Measurements from ENCODE around the gene PIK3AP1. TPM values are rescaled to one million over a fixed set of nuclear protein-coding genes. Genes with fewer than 3 reads are reported as not detected.

Gene PIK3AP1
- total and polyA plus RNA-seq, 4 donors = 27.3 to 137 (median 50.9) TPM

DNA sequence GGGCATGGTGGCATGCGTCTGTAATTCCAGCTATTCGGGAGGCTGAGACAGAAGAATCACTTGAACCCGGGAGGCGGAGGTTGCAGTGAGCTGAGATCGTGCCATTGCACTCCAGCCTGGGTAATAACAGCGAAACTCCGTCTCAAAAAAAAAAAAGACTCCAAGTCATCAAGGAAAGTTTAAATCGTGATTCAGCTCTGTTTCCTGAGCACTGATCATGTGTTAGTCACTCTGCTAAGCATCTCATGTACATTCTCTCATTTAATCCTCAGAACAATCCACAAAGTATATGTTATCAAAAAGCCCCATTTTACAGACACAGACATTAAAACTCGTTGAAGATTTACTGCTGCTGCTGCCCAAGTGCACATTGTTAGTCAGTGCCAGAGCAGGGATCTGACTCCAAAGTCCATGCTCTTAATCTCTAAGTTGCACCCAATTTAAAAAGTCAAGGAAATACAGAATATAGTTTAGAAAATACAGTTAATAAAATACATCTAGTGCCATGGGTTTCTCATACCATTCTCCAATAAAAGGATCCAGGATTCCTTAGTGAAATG, 6.2 kb downstream of the PIK3AP1 start:
- 83% methylated on average over 9 of the region's 9 CpGs for WGBS
- Histone ChIP-seq H3K36me3 (ENCODE audit: control insufficient read depth in 4 of 4, insufficient read depth in 3 of 4, low read depth in 1 of 4, low read length in 3 of 4) (peaks cover 4 to 15% (median 7%) of the 10 kb centered on the region in 4 donors), H3K27me3 (ENCODE audit: control insufficient read depth in 4 of 4, insufficient read depth in 4 of 4, low read length in 3 of 4) (no peaks in the 10 kb centered on the region), H3K9me3 (ENCODE audit: control insufficient read depth in 4 of 4, low read length in 3 of 4) (no peaks in the 10 kb centered on the region), H3K4me1 (ENCODE audit: control insufficient read depth in 4 of 4, insufficient read depth in 4 of 4, low read length in 3 of 4) (peaks cover 5 to 51% (median 25%) of the 10 kb centered on the region in 4 donors), H3K9ac (ENCODE audit: low read depth in 1 of 2, low read length in 2 of 2) (no peak overlapping the region), H3K4me3 (ENCODE audit: low read depth in 1 of 3, low read length in 3 of 3) (no peak overlapping the region), H3K27ac (ENCODE audit: low read depth in 1 of 2, low read length in 2 of 2) (peak overlapping the region in 1 of 2 donors; percentile 87)
- DNase-seq (ENCODE audit: low spot score) = no peak
- TF ChIP-seq FOXA1 (IDR thresholded peaks at IDR 0.05) = no peak
- peak; percentile 69 to 70 for TF ChIP-seq HNF4A (conservative IDR thresholded peaks at IDR 0.05)
- no peak for TF ChIP-seq NR2F2 (IDR thresholded peaks at IDR 0.05)
- no peak for TF ChIP-seq SP1 (IDR thresholded peaks at IDR 0.05)
- TF ChIP-seq HNF4G (IDR thresholded peaks at IDR 0.05) = peak; percentile 45

DNA sequence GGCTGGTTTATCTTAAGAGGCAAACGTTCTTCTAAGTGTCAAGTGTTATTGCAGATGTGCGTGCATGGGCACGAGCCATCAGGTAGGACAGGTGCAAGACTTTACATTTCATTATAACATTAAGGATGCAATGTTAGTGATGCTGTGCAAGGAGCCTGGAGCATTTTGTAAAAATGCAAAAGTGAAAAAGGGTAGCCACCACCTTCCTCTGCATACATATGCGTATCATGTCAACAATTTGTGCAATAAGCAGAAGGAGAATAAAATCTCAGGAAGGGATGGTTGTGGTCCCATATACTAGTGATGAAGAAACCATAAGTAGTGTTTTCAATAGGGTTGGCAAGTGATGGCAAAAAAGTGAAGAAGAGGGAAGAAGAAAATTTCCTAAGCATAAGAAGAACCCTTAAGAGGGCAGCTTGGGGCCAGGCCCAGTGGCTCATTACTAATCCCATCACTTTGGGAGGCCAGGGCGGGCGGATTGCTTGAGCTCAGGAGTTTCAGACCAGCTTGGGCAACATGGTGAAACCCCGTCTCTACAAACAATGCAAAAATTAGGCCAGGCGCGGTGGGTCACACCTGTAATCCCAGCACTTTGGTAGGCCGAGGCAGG, 7.5 kb downstream of the PIK3AP1 start:
- TF ChIP-seq YY1 (IDR thresholded peaks at IDR 0.05) = no peak
- no peak for TF ChIP-seq CTCF (IDR thresholded peaks at IDR 0.05; ENCODE audit: low read depth, low read length, missing input control)
- no peak for TF ChIP-seq FOXA1 (IDR thresholded peaks at IDR 0.05)
- no peak for TF ChIP-seq ZBTB33 (IDR thresholded peaks at IDR 0.05)
- no peak for TF ChIP-seq ATF3 (IDR thresholded peaks at IDR 0.05)
- TF ChIP-seq NR2F2 (IDR thresholded peaks at IDR 0.05) = no peak
- no peak for TF ChIP-seq JUND (IDR thresholded peaks at IDR 0.05)
- no peak for TF ChIP-seq GABPA (IDR thresholded peaks at IDR 0.05 in 1 of 2, conservative IDR thresholded peaks at IDR 0.05 in 1 of 2)
- no peak for TF ChIP-seq RXRA (IDR thresholded peaks at IDR 0.05)
- peaks cover 7 to 20% (median 11%) of the 10 kb centered on the region in 4 donors for H3K36me3 ChIP-seq (ENCODE audit: control insufficient read depth in 4 of 4, insufficient read depth in 3 of 4, low read depth in 1 of 4, low read length in 3 of 4)
- no peak overlapping the region for H3K9ac ChIP-seq (ENCODE audit: low read depth in 1 of 2, low read length in 2 of 2)
- DNase-seq (ENCODE audit: low spot score) = no peak
- no peak overlapping the region for H3K27ac ChIP-seq (ENCODE audit: low read depth in 1 of 2, low read length in 2 of 2)
- no peaks in the 10 kb centered on the region for H3K9me3 ChIP-seq (ENCODE audit: control insufficient read depth in 4 of 4, low read length in 3 of 4)
- 93% methylated on average over 10 of the region's 10 CpGs for WGBS
- no peaks in the 10 kb centered on the region for H3K27me3 ChIP-seq (ENCODE audit: control insufficient read depth in 4 of 4, insufficient read depth in 4 of 4, low read length in 3 of 4)
- no peak overlapping the region for H3K4me3 ChIP-seq (ENCODE audit: low read depth in 1 of 3, low read length in 3 of 3)
- peaks cover 5 to 39% (median 14%) of the 10 kb centered on the region in 4 donors for H3K4me1 ChIP-seq (ENCODE audit: control insufficient read depth in 4 of 4, insufficient read depth in 4 of 4, low read length in 3 of 4)

GRCh38 chr10:96711048-96711728, 9.1 kb downstream of the PIK3AP1 start:
- WGBS = 78% methylated on average over 3 of the region's 3 CpGs
- H3K4me1 ChIP-seq (ENCODE audit: control insufficient read depth in 4 of 4, insufficient read depth in 4 of 4, low read length in 3 of 4) = peaks cover 3 to 26% (median 10%) of the 10 kb centered on the region in 4 donors
- TF ChIP-seq GABPA (IDR thresholded peaks at IDR 0.05 in 1 of 2, conservative IDR thresholded peaks at IDR 0.05 in 1 of 2) (no peak), EGR1 (IDR thresholded peaks at IDR 0.05; ENCODE audit: low read depth in 2 of 2) (no peak), NR2F2 (IDR thresholded peaks at IDR 0.05) (no peak), HNF4G (IDR thresholded peaks at IDR 0.05) (no peak), TAF1 (conservative IDR thresholded peaks at IDR 0.05) (no peak), ATF3 (IDR thresholded peaks at IDR 0.05) (no peak), YY1 (IDR thresholded peaks at IDR 0.05) (no peak), FOXA2 (IDR thresholded peaks at IDR 0.05) (no peak)
- TF ChIP-seq, protein P1, sequence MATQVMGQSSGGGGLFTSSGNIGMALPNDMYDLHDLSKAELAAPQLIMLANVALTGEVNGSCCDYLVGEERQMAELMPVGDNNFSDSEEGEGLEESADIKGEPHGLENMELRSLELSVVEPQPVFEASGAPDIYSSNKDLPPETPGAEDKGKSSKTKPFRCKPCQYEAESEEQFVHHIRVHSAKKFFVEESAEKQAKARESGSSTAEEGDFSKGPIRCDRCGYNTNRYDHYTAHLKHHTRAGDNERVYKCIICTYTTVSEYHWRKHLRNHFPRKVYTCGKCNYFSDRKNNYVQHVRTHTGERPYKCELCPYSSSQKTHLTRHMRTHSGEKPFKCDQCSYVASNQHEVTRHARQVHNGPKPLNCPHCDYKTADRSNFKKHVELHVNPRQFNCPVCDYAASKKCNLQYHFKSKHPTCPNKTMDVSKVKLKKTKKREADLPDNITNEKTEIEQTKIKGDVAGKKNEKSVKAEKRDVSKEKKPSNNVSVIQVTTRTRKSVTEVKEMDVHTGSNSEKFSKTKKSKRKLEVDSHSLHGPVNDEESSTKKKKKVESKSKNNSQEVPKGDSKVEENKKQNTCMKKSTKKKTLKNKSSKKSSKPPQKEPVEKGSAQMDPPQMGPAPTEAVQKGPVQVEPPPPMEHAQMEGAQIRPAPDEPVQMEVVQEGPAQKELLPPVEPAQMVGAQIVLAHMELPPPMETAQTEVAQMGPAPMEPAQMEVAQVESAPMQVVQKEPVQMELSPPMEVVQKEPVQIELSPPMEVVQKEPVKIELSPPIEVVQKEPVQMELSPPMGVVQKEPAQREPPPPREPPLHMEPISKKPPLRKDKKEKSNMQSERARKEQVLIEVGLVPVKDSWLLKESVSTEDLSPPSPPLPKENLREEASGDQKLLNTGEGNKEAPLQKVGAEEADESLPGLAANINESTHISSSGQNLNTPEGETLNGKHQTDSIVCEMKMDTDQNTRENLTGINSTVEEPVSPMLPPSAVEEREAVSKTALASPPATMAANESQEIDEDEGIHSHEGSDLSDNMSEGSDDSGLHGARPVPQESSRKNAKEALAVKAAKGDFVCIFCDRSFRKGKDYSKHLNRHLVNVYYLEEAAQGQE (IDR thresholded peaks at IDR 0.05) = no peak

More at GRCh38 chr10:96711048-96711728, 9.1 kb downstream of the PIK3AP1 start:
- no peak for DNase-seq (ENCODE audit: low spot score)
- Histone ChIP-seq H3K27me3 (ENCODE audit: control insufficient read depth in 4 of 4, insufficient read depth in 4 of 4, low read length in 3 of 4) (no peaks in the 10 kb centered on the region), H3K9me3 (ENCODE audit: control insufficient read depth in 4 of 4, low read length in 3 of 4) (no peaks in the 10 kb centered on the region), H3K4me3 (ENCODE audit: low read depth in 1 of 3, low read length in 3 of 3) (no peak overlapping the region), H3K9ac (ENCODE audit: low read depth in 1 of 2, low read length in 2 of 2) (no peak overlapping the region), H3K27ac (ENCODE audit: low read depth in 1 of 2, low read length in 2 of 2) (no peak overlapping the region), H3K36me3 (ENCODE audit: control insufficient read depth in 4 of 4, insufficient read depth in 3 of 4, low read depth in 1 of 4, low read length in 3 of 4) (peaks cover 11 to 24% (median 15%) of the 10 kb centered on the region in 4 donors)
